Stomach (tissue), 4 donors: Measurements from ENCODE around the gene LGALS14.

Source experiments
- CTCF ChIP-seq, 7 experiments: fragments of 450-650 bp in 4 of 7; fragments of 200-600 bp in 3 of 7; sonication (generic) in 3 of 7; IDR thresholded peaks; one replicate each; pipeline ENCODE4 v1.5.1; 2016 to 2019; ENCODE audit warnings: antibody characterized with exemption in 7 of 7, control low read depth in 2 of 7, mild to moderate bottlenecking in 1 of 7
- POLR2A ChIP-seq, 4 donors: fragments of 450-650 bp; IDR thresholded peaks; one replicate each; pipeline ENCODE4 v1.6.1; 2016; ENCODE audit warnings: antibody characterized with exemption in 4 of 4, control low read depth in 2 of 4, mild to moderate bottlenecking in 1 of 4, moderate library complexity in 1 of 4

GRCh38 chr19:39735688-39736087 is 31.4 kb downstream of the LGALS14 start:
- TF ChIP-seq CTCF (IDR thresholded peaks at IDR 0.05) (no peak), POLR2A (IDR thresholded peaks at IDR 0.05) (no peak)
